NCI-H1417 treated with DMSO at 0.1 percent for 48 hours (cell line): ENCODE measurements around the gene PRKCSH.
"Not testable (repeated sequence)": the region's sequence is repeated elsewhere in the genome, so short reads cannot be mapped to it uniquely, and the experiment has no call there.

Experiments
- DNase-seq: peaks from one replicate; lab custom pipeline; 2025; lab: John Stamatoyannopoulos, UW

PRKCSH gene

DNA sequence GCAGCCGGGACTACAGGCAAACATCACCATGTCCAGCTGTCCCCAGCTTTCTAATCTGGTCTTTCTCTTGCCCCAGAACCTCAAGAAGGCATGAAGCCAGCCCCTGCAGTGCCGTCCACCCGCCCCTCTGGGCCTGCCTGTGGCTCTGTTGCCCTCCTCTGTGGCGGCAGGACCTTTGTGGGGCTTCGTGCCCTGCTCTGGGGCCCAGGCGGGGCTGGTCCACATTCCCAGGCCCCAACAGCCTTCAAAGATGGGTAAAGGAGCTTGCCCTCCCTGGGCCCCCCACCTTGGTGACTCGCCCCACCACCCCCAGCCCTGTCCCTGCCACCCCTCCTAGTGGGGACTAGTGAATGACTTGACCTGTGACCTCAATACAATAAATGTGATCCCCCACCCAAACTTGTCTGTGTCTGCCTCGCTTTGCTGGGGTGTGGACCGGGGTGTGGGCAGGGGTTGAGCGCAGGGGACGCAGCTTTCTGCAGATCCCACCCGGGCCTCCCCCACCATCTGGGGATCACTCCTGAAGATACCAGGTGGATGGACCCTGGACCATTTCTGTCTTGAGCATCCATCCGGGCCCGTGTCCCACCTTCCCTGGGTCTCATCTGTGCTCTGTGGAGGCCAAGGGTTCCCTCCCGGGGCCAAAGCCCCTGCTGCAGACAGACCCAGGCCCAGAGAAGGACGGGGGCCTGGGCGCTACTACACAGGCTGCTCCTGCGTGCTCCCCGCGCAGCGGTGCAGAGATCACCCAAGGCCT, 15.3 kb downstream of the PRKCSH start:
- DNase-seq = no peak

DNA sequence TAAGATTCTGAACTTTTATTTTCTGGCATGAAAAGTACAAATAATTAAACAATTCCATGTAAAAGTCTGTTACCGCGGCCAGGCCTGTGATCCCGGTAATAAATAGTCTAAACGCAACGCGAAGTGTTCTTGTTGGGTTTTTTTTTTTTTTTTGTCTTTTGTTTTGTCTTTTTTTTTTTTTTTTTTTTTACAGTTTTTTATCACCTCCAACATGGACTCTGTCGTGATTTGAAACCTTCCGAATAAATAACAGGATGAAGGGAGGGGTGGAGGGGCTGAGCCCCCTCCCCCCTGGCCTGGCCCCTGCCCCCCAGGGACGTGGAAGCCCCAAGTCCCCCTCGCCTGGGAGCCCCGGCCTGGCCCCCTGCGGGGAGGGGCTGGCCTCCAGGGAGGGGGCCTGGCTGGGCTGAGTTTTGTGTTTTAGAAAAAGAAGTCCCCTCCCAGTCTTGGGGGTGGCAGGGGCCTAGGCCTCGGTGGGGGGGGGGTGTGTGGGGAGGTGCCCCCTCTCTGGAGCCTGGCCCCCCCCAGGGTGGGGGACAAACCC, 16.0 kb downstream of the PRKCSH start:
- no peak for DNase-seq

DNA sequence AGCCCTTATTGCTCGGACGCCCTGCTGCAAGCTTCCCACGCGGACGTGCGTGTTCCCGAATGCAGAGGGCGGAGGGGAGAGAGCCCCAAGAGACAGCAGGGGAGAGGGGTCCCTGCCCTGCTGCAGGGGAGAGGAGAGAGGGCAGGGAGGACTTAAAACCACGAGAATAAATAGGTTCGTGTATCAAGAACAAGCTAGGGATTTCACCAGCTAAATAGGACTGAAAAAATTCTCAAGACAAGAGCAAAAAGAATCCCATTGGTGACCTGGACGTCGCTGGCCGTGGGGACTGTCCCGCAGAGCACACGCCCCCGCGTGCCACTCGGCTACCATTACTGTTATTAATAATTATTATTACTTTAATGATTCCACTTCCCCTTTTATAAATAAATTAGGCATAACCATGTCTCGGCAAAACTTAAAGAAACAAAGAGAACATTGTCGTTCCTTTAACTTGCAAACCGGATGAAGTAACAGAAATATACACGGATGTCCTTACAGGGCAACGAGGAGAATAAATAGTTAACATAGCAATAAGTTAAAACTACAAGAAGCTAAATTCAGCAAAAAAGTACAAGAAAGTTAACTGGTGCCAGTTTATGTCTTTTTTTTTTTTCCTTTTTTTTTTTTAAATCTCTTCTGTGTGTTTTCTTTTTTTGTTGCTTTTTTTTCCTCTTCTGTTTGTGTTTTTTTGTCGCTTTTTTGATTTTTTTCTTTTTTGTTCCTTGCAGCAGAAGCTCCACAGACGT, 16.6 kb downstream of the PRKCSH start:
- no peak for DNase-seq

DNA sequence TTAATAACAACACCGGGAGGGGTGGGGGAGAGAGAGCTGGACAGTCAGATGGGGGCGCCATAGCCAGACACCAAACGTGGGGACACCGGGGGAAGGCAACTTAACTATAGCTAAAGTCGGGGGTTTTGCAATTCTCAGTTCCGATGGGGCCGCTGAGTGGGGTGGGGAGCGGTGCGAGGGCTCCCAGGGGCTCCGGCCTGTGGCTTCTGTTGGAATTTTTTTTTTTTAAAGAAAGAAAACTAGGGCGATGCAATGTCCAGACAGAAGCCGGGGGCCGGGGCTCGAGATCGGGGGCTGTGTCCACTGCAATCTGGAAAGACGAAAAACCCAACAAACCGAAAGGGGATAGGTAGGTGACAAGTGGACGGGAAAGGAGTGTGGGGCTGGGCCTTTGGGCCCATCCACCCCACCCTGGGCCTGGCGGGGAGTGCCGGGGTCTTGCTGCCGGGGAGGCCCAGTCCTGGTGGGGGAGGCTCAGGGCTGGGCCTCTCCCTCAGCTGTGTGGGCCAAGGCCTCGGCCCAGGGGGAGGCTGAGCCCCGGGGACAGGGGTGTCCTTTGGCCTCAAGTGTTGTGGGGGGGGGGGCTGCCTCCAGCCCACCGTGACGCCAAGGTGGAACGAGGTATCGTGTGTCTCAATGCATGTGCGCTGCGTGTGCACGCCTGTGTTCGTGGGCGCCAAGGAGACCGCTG, 17.3 kb downstream of the PRKCSH start:
- DNase-seq = no peak

DNA sequence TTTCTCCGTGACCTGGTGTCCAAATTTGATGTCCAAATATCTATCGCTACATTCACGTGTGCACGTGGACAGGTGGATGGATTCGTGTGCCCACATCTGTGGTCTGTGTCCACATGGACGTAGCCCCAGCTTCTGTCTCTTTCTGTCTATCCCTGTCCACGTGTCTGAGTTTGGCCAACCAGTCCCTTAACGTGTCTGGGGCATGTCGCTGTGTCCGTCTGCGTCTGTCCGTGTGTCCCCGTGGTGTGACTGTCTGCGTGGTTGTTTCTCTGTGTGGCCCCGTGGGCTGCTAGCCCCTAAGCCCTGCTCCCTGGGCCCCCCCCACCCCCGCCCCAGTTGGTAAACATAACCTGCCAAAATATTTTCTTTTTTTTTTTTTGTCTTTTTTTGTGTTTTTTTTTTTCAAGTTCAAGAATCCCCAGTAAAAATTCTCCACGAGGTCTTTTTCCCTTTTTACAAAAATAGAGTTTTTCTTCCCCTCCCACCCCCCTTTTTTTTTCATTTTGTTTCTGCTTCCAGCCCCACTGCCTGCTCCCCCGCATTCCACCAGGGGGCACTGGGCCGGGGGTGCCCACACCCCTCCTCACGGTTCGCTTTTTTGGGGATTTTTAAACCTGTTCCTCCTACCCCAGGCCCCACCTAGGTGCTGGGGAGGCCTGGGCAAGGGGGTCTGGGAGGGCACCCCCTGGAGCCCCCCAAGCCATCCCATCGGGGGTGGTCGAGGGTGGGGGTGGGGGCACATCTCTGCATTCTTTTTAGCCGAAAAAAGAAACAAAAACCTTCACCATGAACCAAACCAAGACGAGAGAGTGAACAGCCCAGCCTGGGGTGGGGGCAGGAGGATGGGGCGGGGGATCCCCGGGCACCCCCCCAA, 18.3 kb downstream of the PRKCSH start:
- DNase-seq = no peak

DNA sequence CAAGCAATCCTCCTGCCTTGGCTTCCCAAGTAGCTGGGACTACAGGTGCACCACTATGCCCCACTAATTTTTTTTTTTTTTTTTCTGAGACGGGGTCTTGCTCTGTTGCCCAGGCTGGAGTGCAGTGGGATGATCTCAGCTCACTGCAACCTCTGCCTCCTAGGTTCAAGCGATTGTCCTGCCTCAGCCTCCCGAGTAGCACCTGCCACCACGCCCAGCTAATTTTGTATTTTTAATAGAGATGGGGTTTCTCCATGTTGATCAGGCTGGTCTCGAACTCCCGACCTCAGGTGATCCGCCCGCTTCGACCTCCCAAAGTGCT, 19.8 kb downstream of the PRKCSH start:
- not testable (repeated sequence) for DNase-seq

DNA sequence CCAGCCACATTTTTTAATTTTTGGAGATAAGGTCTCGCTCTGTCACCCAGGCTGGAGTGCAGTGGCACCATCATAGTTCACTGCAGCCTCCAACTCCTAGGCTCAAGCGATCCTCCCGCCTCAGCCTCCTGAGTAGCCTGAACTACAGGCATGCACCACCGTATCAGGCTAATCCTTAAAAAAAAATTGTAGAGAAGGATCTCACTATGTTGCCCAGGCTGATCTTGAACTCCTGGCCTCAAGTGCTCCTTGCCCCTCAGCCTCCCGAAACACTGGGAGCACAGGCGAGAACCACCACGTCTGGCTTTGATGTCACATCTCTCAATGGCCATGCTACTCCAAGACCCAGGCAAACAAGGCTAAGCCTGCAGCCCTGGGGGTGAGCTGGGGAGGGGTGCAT, 21.2 kb downstream of the PRKCSH start:
- DNase-seq = no peak

DNA sequence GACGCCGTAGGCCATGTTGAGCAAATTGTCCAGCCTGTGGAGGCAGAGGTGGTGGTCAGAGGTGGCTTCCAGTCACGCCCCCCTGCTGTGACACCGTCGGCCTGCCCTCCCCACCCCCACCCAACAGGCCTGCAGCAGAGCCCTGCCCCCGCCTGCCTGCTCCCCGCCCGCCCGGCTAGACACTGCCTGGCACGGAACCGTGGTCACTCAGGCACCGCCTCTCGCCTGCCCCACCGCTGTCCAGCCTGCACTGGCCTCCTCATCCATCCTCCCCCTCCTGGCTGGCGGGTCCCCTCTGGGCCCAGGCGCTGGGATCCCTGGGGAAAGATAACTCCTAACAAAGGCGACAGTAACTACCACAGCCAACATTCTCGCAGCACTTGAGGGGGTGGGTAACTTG, 21.7 kb downstream of the PRKCSH start:
- DNase-seq = no peak

DNA sequence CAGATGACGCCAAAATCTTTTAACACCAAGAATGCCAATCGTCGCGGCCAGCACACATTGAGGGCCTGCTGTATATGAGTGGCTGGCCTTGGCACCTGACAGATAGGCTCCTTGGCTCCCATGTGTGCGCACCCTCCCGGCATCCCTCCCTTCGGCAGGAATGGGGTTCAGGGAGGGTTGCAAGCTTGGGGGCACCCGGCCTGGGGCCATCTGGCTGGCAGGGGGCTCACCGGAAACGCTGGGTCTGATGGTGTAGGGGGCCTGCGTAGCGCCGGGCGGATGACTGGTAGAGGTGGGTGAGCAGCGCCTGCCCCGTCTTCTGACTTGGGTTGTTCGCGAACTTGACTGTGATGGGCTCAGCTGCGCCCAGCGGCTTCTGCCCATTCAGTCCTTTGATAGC, 22.4 kb downstream of the PRKCSH start:
- DNase-seq = no peak

DNA sequence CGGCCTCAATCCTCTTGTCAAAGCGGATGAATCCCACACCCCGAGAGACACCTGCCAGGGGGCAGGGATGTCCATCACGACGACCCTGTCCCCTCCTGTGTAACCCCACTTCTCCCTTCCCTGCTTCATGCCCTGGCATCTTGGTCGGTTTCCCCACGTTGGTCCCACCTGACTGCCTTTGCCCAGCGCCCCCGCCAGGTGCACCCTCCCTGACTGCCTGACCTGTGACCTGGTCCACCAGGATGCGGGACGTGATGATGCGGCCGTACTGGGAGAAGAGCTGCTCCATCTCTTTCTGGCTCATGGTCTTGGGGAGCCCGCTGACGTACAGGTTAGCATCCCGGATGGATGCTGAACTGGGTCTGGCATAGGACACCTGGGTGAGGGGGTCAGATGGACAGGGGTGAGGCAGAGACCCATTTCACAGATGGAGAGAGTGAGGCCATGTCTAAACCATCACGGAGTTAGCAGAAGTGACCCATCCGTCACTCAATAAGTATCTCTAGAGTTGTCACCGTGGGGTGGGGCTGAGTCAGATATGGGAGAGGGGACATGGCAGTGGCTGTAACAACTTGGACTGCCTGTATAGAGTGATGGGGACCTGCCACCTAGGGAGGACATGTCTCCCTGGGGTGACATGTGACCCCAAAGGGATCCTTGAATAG, 22.9 kb downstream of the PRKCSH start:
- no peak for DNase-seq

DNA sequence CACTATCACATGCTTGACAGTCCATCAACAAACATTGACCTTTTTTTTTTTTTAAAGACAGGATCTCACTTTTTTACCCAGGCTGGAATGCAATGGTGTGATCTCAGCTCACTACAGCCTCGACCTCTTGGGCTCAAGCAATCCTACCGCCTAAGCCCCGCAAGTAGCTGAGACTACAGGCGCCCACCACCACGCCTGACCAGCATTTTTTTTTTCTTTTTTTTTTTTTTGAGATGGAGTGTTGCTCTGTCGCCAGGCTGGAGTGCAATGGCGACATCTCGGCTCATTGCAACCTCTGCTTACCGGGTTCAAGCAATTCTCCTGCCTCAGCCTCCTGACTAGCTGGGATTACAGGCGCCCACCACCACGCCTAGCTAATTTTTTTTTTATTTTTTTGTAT, 23.5 kb downstream of the PRKCSH start:
- not testable (repeated sequence) for DNase-seq

DNA sequence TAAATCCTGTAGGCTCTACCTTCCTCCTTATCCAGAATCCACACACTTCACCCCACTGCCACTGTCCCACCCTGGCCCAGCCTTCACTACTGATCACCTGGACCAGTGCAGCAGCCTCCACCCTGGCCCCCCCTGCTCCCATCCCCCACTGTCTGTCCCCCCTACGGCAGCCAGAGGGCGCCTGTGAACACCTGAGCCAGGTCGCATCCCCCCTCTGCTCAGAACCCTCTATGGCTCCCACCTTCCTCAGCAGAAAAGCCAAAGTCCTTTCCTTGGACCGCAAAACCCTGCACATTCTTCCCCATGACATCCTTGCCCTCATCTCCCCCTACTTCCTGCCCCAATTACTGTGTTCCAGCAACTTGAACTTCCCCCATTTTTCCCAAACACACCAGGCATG, 24.8 kb downstream of the PRKCSH start:
- no peak for DNase-seq

DNA sequence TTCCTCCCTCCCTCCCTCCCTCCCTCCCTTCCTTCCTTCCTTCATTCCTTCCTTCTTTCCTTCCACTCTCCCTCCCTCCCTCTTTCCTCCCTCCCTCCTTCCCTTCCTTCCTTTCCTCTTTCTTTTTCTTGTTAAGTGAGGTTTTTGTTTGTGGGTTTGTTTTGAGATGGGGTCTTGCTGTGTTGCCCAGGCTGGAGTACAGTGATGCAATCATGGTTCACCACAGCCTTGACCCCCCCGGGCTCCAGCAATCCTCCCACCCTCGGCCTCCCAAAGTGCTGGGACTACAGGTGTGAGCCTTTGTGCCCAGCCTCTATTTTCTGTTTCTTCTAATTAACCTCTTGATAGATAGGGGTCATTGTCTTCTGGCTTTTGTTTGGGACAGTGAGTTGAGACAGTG, 26.0 kb downstream of the PRKCSH start:
- no peak for DNase-seq

DNA sequence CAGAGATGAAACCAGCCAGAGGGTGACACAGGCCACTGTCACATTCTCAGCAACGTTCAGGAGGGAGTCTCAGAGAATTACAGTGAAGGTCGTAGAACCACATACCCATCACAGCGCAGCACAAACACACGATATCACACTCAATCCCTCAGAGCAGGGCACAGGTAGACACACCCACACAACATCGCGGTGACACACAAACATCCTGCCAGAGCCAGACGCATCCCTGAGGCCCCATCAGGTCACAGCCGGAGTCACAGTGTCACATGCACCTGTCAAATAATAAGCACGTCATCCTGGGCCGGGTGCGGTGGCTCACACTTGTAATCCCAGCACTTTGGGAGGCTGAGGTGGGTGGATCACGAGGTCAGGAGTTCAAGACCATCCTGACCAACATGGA, 28.0 kb downstream of the PRKCSH start:
- no peak for DNase-seq

DNA sequence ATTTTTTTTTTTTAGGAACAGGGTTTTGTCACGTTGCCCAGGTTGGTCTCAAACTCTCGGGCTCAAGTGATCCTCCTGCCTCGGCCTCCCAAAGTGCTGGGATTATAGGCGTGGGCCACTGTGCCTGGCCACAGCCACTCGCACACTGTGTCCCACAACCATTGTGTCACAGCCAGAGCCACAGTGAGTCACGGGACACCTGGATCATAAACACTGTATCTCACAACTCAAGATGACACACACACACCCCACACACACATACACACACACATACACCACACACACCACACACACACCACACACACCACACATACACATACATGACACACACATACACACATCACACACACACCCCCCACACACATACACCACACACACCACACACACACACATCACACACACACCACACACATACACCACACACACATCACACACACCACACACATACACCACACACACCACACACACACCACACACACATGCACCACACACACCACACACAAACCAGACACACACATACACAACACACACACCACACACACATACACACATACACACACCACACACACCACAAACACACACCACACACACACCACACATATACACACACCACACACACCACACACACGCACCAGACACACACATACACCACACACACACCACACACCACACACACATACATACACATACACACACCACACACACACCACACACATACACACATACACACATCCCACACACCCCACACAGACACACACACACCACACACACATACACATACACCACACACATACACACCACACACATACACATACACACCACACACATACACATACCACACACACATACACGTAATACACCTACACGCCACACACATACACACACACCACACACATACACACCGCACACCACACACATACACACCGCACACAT, 29.2 kb downstream of the PRKCSH start:
- no peak for DNase-seq

DNA sequence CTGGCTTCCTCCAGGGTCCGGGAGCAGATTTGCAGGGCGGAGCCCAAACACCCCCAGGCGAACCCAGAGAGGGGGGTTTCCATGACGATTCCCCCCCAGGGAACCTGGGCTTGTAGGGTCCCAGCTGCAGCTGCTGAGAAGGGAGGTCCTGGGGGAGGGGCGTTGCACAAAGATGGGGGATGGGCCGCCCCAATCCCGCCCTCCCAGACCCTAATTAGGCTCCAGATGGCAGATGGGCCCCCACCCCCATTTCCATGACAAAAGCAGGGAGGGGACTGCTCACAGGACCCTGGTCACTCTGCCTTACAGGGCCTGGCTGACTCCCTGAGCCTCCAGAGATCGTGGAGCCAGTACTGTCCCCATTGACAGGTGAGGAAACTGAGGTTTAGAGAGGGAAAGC, 30.2 kb downstream of the PRKCSH start:
- DNase-seq = no peak

DNA sequence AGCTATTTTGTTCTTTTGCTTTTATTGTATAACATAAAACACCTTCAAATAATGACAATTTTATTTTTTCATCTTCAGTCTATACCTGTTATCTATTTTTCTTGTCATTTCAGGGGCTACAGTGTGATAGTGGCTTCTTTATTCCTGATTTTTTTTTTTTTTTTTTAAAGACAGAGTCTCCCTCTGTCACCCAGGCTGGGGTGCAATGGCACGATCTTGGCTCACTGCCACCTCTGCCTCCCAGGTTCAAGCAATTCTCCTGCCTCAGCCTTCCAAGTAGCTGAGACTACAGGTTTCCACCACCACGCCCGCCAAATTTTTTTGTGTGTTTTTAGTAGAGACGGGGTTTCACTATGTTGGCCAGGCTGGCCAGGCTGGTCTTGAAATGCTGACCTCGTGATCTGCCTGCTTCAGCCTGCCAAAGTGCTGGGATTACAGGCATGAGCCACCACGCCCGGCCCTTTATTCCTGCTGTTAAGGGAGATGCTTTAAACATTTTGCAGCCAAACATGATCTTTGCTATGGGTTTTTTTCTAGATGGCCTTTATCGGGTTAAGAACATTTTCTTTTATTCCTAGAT, 32.9 kb downstream of the PRKCSH start:
- DNase-seq = not testable (repeated sequence)

DNA sequence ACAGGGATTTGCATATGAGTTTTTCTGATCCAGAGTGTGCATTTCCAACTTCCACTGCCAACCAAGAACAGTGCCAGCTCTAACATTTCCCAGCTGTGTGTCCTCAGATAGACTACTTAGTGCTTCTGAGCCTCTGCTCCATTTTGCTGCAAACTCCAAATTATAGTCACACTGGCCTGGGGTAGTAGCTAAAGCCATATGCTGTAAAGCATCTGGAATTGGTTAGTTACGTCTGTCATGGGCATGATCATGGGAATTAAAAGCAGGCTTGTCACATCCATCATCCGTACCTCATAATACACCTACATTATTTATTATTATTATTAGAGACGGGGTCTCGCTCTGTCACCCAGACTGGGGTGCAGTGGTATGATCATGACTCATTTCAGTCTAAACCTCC, 38.3 kb downstream of the PRKCSH start:
- no peak for DNase-seq

DNA sequence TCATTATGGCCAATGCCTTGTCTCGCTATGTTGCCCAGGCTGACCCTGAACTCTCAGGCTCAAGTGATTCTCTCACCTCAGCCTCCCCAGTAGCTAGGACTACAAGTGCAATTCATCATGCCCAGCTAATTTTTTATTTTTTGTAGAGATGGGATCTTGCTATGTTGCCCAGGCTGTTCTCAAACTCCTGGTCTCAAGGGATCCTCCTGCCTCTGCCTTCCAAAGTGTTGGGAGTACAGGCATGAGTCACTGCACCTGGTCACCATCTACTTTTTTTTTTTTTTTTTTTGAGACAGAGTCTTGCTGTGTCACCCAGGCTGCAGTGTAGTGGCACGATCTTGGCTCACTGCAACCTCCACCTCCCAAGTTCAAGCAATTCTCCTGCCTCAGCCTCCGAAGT, 39.9 kb downstream of the PRKCSH start:
- not testable (repeated sequence) for DNase-seq

DNA sequence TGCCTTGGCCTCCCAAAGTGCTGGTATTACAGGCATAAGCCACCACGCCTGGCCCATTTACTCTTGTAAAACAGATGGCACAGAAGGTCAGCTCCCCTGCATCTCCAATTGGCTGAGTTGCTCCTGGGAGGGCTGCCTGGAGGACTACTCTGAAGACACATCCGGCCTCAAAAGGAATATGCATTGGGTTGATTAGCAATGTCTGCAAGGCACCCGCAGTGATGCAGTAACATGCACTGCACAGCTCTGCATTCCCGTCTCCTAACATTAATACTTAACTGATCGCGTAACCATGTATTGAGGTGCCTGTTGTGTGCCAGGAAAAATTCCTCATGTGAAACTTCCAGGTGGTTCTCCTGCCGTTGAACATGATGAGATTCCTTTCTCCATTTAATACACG, 40.4 kb downstream of the PRKCSH start:
- no peak for DNase-seq
